ENCODE results near the gene SLC6A7.

- TF ChIP-seq POLR2AphosphoS5 (IDR thresholded peaks at IDR 0.05; ENCODE audit: low read depth, low read length) (no peak), POLR2A (IDR thresholded peaks at IDR 0.05; ENCODE audit: low read depth, low read length) (no peak), TAF1 (IDR thresholded peaks at IDR 0.05; ENCODE audit: borderline replicate concordance, low read depth, low read length) (no peak)
Measured at GRCh38 chr5:150254774-150255173, 64.9 kb downstream of the SLC6A7 start.

Measured in GM12892 (cell line).